RWPE2 (cell line): ENCODE measurements around the gene ADM5.
A peak's percentile ranks its signal among the peaks of the same experiment; 100 is the strongest.

Experiments used
- ATAC-seq: fragments of 200-7000 bp; cut with Tn5 transposase; 3 replicates; pipeline ENCODE4 v1.9.1; 2021; ENCODE audit warnings: low read depth
- DNase-seq: peaks from one replicate; pipeline ENCODE4 v3.0.0-alpha.2; 2020; ENCODE audit warnings: low spot score
- H3K27ac ChIP-seq: fragments of 450-650 bp; 2 replicates; pipeline ENCODE4 v1.5.1; 2017; ENCODE audit warnings: mild to moderate bottlenecking; ENCODE audit not compliant: poor library complexity, severe bottlenecking
- H3K27me3 ChIP-seq: fragments of 250-450 bp; sonication (Bioruptor Pico); 2 replicates; pipeline ENCODE4 v1.5.1; 2021; ENCODE audit warnings: mild to moderate bottlenecking, moderate library complexity; ENCODE audit not compliant: insufficient read depth, poor library complexity, severe bottlenecking
- H3K36me3 ChIP-seq: fragments of 250-450 bp; sonication (Bioruptor Pico); 2 replicates; pipeline ENCODE4 v1.5.1; 2020; ENCODE audit warnings: low read depth, mild to moderate bottlenecking, moderate library complexity
- H3K4me1 ChIP-seq: fragments of 250-450 bp; sonication (Bioruptor Pico); 2 replicates; pipeline ENCODE4 v1.5.1; 2021; ENCODE audit warnings: mild to moderate bottlenecking, moderate library complexity; ENCODE audit not compliant: insufficient read depth, poor library complexity, severe bottlenecking
- H3K4me3 ChIP-seq: fragments of 250-450 bp; sonication (Bioruptor Pico); 2 replicates; pipeline ENCODE4 v1.5.1; 2021; ENCODE audit warnings: mild to moderate bottlenecking, moderate library complexity; ENCODE audit not compliant: severe bottlenecking
- H3K9me3 ChIP-seq: fragments of 250-450 bp; sonication (Bioruptor Pico); 2 replicates; pipeline ENCODE4 v1.5.1; 2021; ENCODE audit warnings: mild to moderate bottlenecking, moderate library complexity; ENCODE audit not compliant: severe bottlenecking
- TF ChIP-seq, protein P1 (sequence below): fragments of 450-650 bp; IDR thresholded peaks from one replicate; pipeline ENCODE4 v1.5.1; 2017; ENCODE audit warnings: mild to moderate bottlenecking, moderate library complexity; ENCODE audit not compliant: poor library complexity, severe bottlenecking

Gene ADM5

DNA sequence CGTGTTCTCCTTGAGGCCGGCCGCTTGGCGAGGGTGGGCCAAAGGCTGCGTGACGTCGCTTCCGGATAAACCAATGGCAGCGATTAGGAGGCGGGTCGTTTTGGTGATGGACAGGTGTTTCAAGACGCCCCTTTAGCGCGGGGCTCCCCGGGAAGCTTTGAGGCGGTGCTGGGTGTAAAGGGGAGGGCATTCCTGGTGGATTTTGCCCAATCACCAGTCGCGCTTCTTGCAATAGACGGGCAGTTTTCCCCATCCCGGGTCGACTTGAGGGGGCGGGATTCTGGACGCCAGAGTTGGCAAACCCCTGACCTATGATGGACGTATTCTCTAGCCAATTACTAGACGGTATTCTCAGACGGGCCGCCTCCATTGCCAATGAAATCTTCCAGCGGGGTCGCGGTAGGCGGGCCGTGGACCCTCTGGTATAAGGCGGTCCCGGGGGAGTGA, 12.6 kb upstream of the ADM5 start:
- Histone ChIP-seq H3K36me3 (peaks cover 20% of the 10 kb centered on the region), H3K9me3 (no peaks in the 10 kb centered on the region), H3K27ac (peak overlapping the region; percentile 82), H3K27me3 (no peaks in the 10 kb centered on the region), H3K4me3 (peak overlapping the region; percentile 89), H3K4me1 (peaks cover 2% of the 10 kb centered on the region)
- DNase-seq: peak; percentile 98
- peak; percentile 77 for ATAC-seq
- TF ChIP-seq, protein P1, sequence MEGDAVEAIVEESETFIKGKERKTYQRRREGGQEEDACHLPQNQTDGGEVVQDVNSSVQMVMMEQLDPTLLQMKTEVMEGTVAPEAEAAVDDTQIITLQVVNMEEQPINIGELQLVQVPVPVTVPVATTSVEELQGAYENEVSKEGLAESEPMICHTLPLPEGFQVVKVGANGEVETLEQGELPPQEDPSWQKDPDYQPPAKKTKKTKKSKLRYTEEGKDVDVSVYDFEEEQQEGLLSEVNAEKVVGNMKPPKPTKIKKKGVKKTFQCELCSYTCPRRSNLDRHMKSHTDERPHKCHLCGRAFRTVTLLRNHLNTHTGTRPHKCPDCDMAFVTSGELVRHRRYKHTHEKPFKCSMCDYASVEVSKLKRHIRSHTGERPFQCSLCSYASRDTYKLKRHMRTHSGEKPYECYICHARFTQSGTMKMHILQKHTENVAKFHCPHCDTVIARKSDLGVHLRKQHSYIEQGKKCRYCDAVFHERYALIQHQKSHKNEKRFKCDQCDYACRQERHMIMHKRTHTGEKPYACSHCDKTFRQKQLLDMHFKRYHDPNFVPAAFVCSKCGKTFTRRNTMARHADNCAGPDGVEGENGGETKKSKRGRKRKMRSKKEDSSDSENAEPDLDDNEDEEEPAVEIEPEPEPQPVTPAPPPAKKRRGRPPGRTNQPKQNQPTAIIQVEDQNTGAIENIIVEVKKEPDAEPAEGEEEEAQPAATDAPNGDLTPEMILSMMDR: no peak

- no peak for ATAC-seq
Observed at GRCh38 chr19:49677231-49677900, 12.0 kb upstream of the ADM5 start, which contains the start of gene PRMT1. PRMT1 (plus strand) TSS chr19:49677271; CDS start chr19:49677281, 10 bp downstream.

DNA sequence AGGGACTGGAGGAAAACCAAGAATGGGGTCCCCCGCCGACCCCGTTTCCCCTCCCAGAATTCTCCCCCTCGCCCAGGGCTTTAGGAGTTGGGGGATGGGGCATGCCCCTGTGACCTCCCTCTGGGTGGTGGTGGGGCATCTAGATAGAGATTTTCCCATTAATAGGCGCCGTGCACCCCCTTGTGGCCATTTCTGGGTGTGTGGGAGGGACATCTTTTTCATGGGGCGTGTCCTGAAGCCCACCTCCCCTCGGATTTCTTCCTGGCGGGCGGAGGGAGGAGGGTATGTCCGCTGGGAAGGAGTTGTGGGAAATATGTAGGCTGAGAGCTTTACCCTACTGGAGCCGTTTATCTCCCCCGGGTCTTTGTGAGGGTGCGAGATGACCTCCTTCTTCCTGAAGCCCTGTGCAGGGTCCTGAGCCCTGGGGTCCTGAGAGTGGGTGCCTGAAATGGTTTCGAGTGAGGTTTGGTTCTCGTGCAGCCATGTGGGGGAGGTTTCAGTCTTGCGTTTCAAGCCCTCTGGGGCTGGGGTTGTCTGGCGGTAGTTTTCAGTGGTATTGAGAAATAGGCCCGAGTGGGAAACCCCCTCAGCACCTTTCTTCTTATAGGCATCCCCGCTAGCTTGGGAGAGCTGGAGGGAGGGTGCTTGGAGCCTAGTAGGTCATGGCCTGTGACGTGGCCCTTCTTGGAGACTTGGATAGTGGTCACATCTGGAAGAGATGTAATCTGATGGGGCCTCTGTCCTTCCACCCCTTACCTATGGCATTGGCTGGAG, 11.3 kb upstream of the ADM5 start:
- Histone ChIP-seq H3K4me1 (peaks cover 2% of the 10 kb centered on the region), H3K9me3 (no peaks in the 10 kb centered on the region), H3K4me3 (peak overlapping the region; percentile 89), H3K27ac (peak overlapping the region; percentile 82), H3K27me3 (no peaks in the 10 kb centered on the region), H3K36me3 (peaks cover 33% of the 10 kb centered on the region)
- ATAC-seq (no peak), DNase-seq (peak; percentile 50)
- TF ChIP-seq, protein P1: peak; percentile 74

More at GRCh38 chr19:49677231-49677900, 12.0 kb upstream of the ADM5 start, which contains the start of gene PRMT1:
- peak; percentile 42 for DNase-seq
- Histone ChIP-seq H3K4me1 (peaks cover 2% of the 10 kb centered on the region), H3K27ac (peak within 1 kb of the TSS; percentile 82), H3K4me3 (peak within 1 kb of the TSS; percentile 89), H3K9me3 (no peaks in the 10 kb centered on the region), H3K36me3 (peaks cover 26% of the 10 kb centered on the region), H3K27me3 (no peaks in the 10 kb centered on the region)
- TF ChIP-seq, protein P1: no peak

DNA sequence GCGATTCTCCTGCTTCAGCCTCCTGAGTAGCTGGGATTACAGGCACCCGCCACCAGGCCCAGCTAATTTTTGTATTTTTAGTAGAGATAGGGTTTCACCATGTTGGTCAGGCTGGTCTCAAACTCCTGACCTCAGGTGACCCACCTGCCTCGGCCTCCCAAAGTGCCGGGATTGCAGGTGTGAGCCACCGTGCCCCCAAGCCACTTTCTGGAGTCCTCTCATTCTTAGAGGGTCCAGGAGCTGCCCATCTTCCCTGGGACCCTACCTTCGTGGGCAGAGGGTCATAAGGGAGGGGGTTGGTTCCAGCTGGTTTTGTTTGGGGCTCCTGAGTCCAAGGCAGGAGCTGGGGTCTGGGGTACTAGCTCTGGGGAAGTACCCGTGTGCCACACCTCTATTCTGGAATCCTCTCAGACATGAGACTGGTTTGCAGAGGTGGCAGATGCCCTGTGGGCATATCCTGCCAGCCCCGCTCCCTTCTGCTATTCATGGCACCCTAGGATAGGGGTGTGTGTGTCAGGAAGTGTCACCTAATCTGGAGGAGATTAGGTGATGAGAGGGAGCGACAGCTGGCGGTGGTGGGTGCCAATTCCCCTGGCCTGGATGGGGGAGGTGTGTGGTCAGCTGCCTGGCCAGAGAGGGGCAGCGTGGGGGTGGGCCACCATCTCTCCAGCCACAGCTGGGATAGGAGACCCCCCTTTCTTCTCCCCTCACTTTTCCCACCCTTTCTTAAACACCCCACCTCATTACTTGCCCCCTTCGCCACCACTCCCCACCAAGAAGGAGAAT, 10.2 kb upstream of the ADM5 start:
- Histone ChIP-seq H3K9me3 (no peaks in the 10 kb centered on the region), H3K27ac (peak overlapping the region; percentile 82), H3K36me3 (peaks cover 44% of the 10 kb centered on the region), H3K4me1 (peaks cover 2% of the 10 kb centered on the region), H3K4me3 (no peak overlapping the region), H3K27me3 (no peaks in the 10 kb centered on the region)
- DNase-seq (no peak), ATAC-seq (no peak)
- TF ChIP-seq, protein P1: no peak
